ENCODE results near the gene UVRAG. TPM values are rescaled to one million over a fixed set of nuclear protein-coding genes. Genes with fewer than 3 reads are reported as not detected.
"Not testable (repeated sequence)": the region's sequence is repeated elsewhere in the genome, so short reads cannot be mapped to it uniquely, and the experiment has no call there.

Gene UVRAG
- total RNA-seq, 4 donors from 2014 or later, result 14.6 to 28.0 (median 20.7) TPM

- H3K4me3 ChIP-seq (ENCODE audit: low read depth, poor library complexity, severe bottlenecking), result no peak overlapping the region
- no peak for DNase-seq (ENCODE audit: low spot score in 2 of 2)
- 91 to 96% methylated on average over 2 of the region's 2 CpGs for WGBS, 2 donors
- intact Hi-C loops (cut with DNase I; ENCODE audit: low total_unique reads), result no loop called here
- TF ChIP-seq CTCF (IDR thresholded peaks at IDR 0.05), result no peak
- TF ChIP-seq POLR2A (IDR thresholded peaks at IDR 0.05), result no peak
Observed at GRCh38 chr11:76067099-76067498, 252.1 kb downstream of the UVRAG start.

- TF ChIP-seq POLR2A (IDR thresholded peaks at IDR 0.05), result no peak
- TF ChIP-seq CTCF (IDR thresholded peaks at IDR 0.05), result no peak
- intact Hi-C loops (cut with DNase I; ENCODE audit: low total_unique reads), result no loop called here
- DNase-seq (ENCODE audit: low spot score in 2 of 2), result no peak
- H3K4me3 ChIP-seq (ENCODE audit: low read depth, poor library complexity, severe bottlenecking), result no peak overlapping the region
Observed at GRCh38 chr11:76069001-76069400, 254.0 kb downstream of the UVRAG start.

DNA sequence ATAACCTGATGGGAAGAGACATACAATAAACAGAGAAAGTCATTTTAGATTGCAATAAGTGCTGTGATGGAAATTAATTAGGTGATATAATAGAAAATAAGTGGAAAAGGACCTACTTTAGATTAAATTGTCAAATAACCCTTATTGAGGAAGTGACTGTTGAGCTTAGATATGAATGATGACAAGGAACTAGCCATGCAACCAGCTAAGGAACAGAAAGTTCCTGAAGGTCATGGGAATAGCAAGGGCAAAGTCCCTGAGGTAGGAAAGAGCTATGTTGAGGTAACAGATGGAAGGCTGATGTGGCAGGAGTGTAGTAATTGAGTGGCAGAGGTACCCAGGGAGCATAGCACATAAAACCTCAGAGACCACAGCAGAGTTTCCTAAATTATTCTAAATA, 256.1 kb downstream of the UVRAG start:
- TF ChIP-seq CTCF (IDR thresholded peaks at IDR 0.05), result no peak
- DNase-seq (ENCODE audit: low spot score in 2 of 2), result no peak
- no peak overlapping the region for H3K4me3 ChIP-seq (ENCODE audit: low read depth, poor library complexity, severe bottlenecking)
- intact Hi-C loops (cut with DNase I; ENCODE audit: low total_unique reads), result no loop called here

DNA sequence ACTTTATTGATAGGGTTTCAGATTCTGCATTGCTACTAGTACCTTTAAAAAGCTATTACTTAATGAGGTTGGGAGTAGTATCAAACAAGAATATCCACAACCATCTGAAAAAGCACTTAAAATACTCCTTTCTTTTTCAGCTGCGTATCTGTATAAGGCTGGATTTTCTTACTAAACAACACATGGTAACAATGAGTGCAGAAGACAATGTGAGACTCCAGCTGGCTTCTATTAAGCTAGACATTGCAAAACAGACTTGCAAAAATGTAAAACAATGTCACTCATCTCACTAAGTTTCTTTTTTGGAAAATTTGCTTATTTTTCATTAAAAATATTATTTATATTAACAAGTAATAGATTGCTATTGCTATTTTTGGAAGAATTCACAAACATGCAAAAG, 258.7 kb downstream of the UVRAG start:
- no peak overlapping the region for H3K4me3 ChIP-seq (ENCODE audit: low read depth, poor library complexity, severe bottlenecking)
- DNase-seq (ENCODE audit: low spot score in 2 of 2), result no peak
- TF ChIP-seq CTCF (IDR thresholded peaks at IDR 0.05) (no peak), POLR2A (IDR thresholded peaks at IDR 0.05) (no peak)
- 51 to 71% methylated on average over 1 of the region's 1 CpG for WGBS, 2 donors
- intact Hi-C loops (cut with DNase I; ENCODE audit: low total_unique reads), result no loop called here

GRCh38 chr11:76074148-76075095, 259.4 kb downstream of the UVRAG start:
- TF ChIP-seq POLR2A (IDR thresholded peaks at IDR 0.05) (no peak), CTCF (IDR thresholded peaks at IDR 0.05) (no peak)
- WGBS, 2 donors, result 44 to 56% methylated on average over 1 of the region's 1 CpG
- no peak for DNase-seq (ENCODE audit: low spot score in 2 of 2)
- intact Hi-C loops (cut with DNase I; ENCODE audit: low total_unique reads), result no loop called here
- no peak overlapping the region for H3K4me3 ChIP-seq (ENCODE audit: low read depth, poor library complexity, severe bottlenecking)

- WGBS, 2 donors, result 80 to 82% methylated on average over 2 of the region's 2 CpGs
- no peak for DNase-seq (ENCODE audit: low spot score in 2 of 2)
- TF ChIP-seq POLR2A (IDR thresholded peaks at IDR 0.05) (no peak), CTCF (IDR thresholded peaks at IDR 0.05) (no peak)
- no peak overlapping the region for H3K4me3 ChIP-seq (ENCODE audit: low read depth, poor library complexity, severe bottlenecking)
- intact Hi-C loops (cut with DNase I; ENCODE audit: low total_unique reads), result no loop called here
Observed at GRCh38 chr11:76075716-76076115, 260.7 kb downstream of the UVRAG start.

DNA sequence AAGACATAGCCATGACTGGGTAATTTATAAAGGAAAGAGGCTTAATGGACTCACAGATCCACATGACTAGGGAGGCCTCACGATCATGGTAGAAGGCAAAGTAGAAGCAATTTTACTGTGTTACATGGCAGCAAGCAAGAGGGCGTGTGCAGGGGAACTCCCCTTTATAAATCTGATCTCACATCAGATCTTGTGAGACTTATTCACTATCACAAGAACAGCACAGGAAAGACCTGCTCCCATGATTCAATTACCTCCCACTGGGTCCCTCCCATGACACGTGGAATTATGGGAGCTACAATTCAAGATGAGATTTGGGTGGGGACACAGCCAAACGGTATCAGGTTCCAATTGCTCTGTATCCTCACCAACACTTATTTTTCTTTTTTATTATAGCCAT, 261.2 kb downstream of the UVRAG start:
- H3K4me3 ChIP-seq (ENCODE audit: low read depth, poor library complexity, severe bottlenecking); intact Hi-C loops (cut with DNase I; ENCODE audit: low total_unique reads); DNase-seq (ENCODE audit: low spot score in 2 of 2): not testable (repeated sequence)
- 91 to 94% methylated on average over 4 of the region's 4 CpGs for WGBS, 2 donors

Measured in lower leg skin (tissue), 4 donors.